ENCODE results near the gene BNC1.

Gene BNC1

DNA sequence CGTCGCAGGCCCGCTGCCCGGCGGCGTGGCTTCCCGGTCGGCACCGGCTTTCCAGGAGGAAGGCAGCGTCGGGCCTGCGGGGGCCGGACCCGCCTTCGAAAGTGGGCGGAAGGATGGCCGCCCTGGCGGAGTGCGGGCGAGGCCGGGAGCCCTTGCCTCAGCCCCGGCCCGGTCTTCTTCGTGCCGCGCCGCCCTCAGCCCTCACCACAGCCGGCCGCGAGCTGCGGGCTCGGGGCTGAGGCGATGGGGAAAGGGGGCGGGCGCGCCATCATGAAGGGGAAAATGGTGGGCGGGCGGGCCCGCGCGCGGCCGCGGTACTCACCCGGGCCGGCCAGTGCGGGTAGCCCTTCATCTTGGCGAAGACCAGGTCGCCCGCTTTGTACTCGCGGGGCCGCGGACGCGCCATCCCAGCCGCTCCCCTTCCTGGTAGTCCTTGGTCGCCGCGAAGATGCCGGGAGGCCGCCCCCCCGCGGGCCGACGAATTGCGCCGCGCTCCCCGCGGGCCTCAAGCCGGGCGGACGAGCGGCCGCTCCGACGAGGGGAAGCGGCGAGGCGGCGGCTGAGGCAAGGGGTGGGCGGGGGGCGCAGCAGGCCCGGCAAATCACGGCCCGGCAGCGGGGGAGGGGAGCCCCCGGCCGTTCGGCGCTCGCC lies 77.3 kb downstream of the BNC1 start:
- TF ChIP-seq ZNF8 (CRISPR knock-in tag; IDR thresholded peaks at IDR 0.05) (no peak), RARB (CRISPR knock-in tag; IDR thresholded peaks at IDR 0.05) (no peak), ISL1 (CRISPR knock-in tag; IDR thresholded peaks at IDR 0.05) (no peak), ARNTL (CRISPR knock-in tag; IDR thresholded peaks at IDR 0.05; ENCODE audit: borderline replicate concordance, low read depth) (no peak), ZNF70 (CRISPR knock-in tag; IDR thresholded peaks at IDR 0.05) (no peak), SNAI2 (CRISPR knock-in tag; IDR thresholded peaks at IDR 0.05) (no peak), TCF4 (CRISPR knock-in tag; IDR thresholded peaks at IDR 0.05; ENCODE audit: borderline replicate concordance) (no peak), PPARA (CRISPR knock-in tag; IDR thresholded peaks at IDR 0.05; ENCODE audit: borderline replicate concordance) (no peak), TOX (CRISPR knock-in tag; IDR thresholded peaks at IDR 0.05; ENCODE audit: borderline replicate concordance) (no peak), ZNF565 (CRISPR knock-in tag; conservative IDR thresholded peaks at IDR 0.05; ENCODE audit: low read depth) (no peak), CSRNP3 (CRISPR knock-in tag; IDR thresholded peaks at IDR 0.05) (no peak), ZFP3 (CRISPR knock-in tag; IDR thresholded peaks at IDR 0.05) (no peak), ZFP30 (CRISPR knock-in tag; IDR thresholded peaks at IDR 0.05) (no peak), ZC3H10 (CRISPR knock-in tag; IDR thresholded peaks at IDR 0.05) (no peak), GLIS3 (CRISPR knock-in tag; IDR thresholded peaks at IDR 0.05) (no peak), ESRRG (CRISPR knock-in tag; IDR thresholded peaks at IDR 0.05) (no peak), CREB5 (CRISPR knock-in tag; IDR thresholded peaks at IDR 0.05; ENCODE audit: low read depth) (no peak), OSR1 (CRISPR knock-in tag; IDR thresholded peaks at IDR 0.05) (no peak)
- TF ChIP-seq, protein P1, sequence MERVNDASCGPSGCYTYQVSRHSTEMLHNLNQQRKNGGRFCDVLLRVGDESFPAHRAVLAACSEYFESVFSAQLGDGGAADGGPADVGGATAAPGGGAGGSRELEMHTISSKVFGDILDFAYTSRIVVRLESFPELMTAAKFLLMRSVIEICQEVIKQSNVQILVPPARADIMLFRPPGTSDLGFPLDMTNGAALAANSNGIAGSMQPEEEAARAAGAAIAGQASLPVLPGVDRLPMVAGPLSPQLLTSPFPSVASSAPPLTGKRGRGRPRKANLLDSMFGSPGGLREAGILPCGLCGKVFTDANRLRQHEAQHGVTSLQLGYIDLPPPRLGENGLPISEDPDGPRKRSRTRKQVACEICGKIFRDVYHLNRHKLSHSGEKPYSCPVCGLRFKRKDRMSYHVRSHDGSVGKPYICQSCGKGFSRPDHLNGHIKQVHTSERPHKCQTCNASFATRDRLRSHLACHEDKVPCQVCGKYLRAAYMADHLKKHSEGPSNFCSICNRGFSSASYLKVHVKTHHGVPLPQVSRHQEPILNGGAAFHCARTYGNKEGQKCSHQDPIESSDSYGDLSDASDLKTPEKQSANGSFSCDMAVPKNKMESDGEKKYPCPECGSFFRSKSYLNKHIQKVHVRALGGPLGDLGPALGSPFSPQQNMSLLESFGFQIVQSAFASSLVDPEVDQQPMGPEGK (CRISPR knock-in tag; IDR thresholded peaks at IDR 0.05; ENCODE audit: borderline replicate concordance): no peak
- peak; percentile 63 for ATAC-seq

DNA sequence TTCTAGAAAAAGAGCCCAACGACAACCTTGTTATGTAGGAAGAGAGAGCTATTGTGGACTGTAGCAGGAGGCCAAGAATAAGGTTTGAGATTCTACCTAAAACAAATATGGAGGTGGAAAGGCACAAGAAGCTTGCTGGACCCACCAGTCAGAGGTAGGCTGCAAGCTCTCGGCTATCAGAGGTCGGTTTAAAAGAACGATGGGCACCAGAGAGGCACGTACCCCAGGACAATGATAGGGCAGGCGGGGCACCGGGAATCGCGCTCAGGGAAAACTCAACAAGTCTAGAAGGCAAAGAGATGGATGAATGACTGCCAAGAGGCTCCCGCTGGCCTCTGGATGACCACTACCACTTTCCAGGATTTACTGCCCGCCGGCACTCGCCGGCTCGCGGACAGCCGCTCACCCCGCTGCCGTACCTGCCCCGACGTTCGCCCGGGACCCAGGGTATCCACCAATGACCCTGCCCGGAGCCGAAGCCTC lies 77.9 kb downstream of the BNC1 start:
- peak; percentile 30 for ATAC-seq
- TF ChIP-seq, protein P2, sequence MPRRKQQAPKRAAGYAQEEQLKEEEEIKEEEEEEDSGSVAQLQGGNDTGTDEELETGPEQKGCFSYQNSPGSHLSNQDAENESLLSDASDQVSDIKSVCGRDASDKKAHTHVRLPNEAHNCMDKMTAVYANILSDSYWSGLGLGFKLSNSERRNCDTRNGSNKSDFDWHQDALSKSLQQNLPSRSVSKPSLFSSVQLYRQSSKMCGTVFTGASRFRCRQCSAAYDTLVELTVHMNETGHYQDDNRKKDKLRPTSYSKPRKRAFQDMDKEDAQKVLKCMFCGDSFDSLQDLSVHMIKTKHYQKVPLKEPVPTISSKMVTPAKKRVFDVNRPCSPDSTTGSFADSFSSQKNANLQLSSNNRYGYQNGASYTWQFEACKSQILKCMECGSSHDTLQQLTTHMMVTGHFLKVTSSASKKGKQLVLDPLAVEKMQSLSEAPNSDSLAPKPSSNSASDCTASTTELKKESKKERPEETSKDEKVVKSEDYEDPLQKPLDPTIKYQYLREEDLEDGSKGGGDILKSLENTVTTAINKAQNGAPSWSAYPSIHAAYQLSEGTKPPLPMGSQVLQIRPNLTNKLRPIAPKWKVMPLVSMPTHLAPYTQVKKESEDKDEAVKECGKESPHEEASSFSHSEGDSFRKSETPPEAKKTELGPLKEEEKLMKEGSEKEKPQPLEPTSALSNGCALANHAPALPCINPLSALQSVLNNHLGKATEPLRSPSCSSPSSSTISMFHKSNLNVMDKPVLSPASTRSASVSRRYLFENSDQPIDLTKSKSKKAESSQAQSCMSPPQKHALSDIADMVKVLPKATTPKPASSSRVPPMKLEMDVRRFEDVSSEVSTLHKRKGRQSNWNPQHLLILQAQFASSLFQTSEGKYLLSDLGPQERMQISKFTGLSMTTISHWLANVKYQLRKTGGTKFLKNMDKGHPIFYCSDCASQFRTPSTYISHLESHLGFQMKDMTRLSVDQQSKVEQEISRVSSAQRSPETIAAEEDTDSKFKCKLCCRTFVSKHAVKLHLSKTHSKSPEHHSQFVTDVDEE (CRISPR knock-in tag; IDR thresholded peaks at IDR 0.05): no peak
- TF ChIP-seq OSR1 (CRISPR knock-in tag; IDR thresholded peaks at IDR 0.05) (no peak), ZNF70 (CRISPR knock-in tag; IDR thresholded peaks at IDR 0.05) (no peak), ZFP3 (CRISPR knock-in tag; IDR thresholded peaks at IDR 0.05) (no peak), ZNF8 (CRISPR knock-in tag; IDR thresholded peaks at IDR 0.05) (no peak), POU6F1 (CRISPR knock-in tag; IDR thresholded peaks at IDR 0.05; ENCODE audit: borderline replicate concordance, low read depth) (no peak)

Measured in SK-N-SH treated with all-trans-retinoic acid at 6 μM for 48 hours (cell line).